Endothelial cell of umbilical vein (primary cell): Measurements from ENCODE around the gene DEFB123. TPM values are rescaled to one million over a fixed set of nuclear protein-coding genes. Genes with fewer than 3 reads are reported as not detected.
"Not testable (repeated sequence)": the region's sequence is repeated elsewhere in the genome, so short reads cannot be mapped to it uniquely, and the experiment has no call there.

Experiments
- BruUV-seq: library from RNA; stranded (reverse); fragments of 400-500 nt; replicated peaks from 2 replicates; lab custom pipeline; 2021; lab: Mats Ljungman, UMichigan
- CTCF ChIA-PET: fragments of 300-600, 350-600 bp; sonication (Branson Sonifier 250); formaldehyde crosslinking; loops from one replicate; lab custom pipeline; 2021; ENCODE audit warnings: antibody characterized with exemption, inconsistent platforms; lab: Charles Lee
- POLR2A ChIA-PET: fragments of 300-600, 350-600 bp; sonication (Branson Sonifier 250); formaldehyde crosslinking; loops from one replicate; lab custom pipeline; 2021; ENCODE audit warnings: antibody characterized with exemption, inconsistent platforms; lab: Charles Lee
- DNase-seq: peaks from one replicate; pipeline ENCODE4 v3.0.0-alpha.2; 2011; ENCODE audit warnings: low read depth, low spot score
- FAIRE-seq: peaks from 2 replicates; lab custom pipeline; 2011; peaks lifted over from hg19 to GRCh38; lab: Jason Lieb, UNC
- H2AFZ ChIP-seq: 2 replicates; pipeline ENCODE4 v1.6.0; 2012; ENCODE audit warnings: low read depth, low read length, control low read depth, inconsistent platforms
- H3K27ac ChIP-seq: 2 replicates; pipeline ENCODE4 v1.5.1; 2011; ENCODE audit warnings: low read depth, mild to moderate bottlenecking, control low read depth, low read length, moderate library complexity; ENCODE audit not compliant: insufficient read depth
- H3K27me3 ChIP-seq, 2 experiments: 2 replicates each; pipeline versions ENCODE4 v1.6.0 to v1.6.1; 2011; ENCODE audit warnings: low read length in 2 of 2, mixed read lengths in 1 of 2; ENCODE audit not compliant: control insufficient read depth in 2 of 2, insufficient read depth in 2 of 2
- H3K36me3 ChIP-seq, 2 experiments: 2 replicates in 1 of 2; 3 replicates in 1 of 2; pipeline ENCODE4 v1.5.1; 2011; ENCODE audit warnings: low read length in 2 of 2, mild to moderate bottlenecking in 1 of 2, moderate library complexity in 1 of 2; ENCODE audit not compliant: control insufficient read depth in 2 of 2, insufficient read depth in 2 of 2; ENCODE audit errors: extremely low read depth in 1 of 2
- H3K4me1 ChIP-seq: 3 replicates; pipeline ENCODE4 v1.5.1; 2011; ENCODE audit warnings: mild to moderate bottlenecking, low read length; ENCODE audit not compliant: control insufficient read depth, insufficient read depth; ENCODE audit errors: extremely low read depth
- H3K4me2 ChIP-seq: 2 replicates; pipeline ENCODE4 v1.6.1; 2011; ENCODE audit warnings: low read length, control low read depth, mixed read lengths; ENCODE audit not compliant: insufficient read depth
- H3K4me3 ChIP-seq, 3 experiments: fragments of 200-600 bp in 1 of 3; sonication (generic), shearing (Covaris generic) in 1 of 3; replicated peaks in 1 of 3; 2 replicates each; pipeline ENCODE4 v1.5.1; 2011 to 2016; ENCODE audit warnings: control low read depth in 3 of 3, low read length in 3 of 3, mild to moderate bottlenecking in 2 of 3, inconsistent platforms in 1 of 3, low read depth in 1 of 3, moderate library complexity in 1 of 3; ENCODE audit not compliant: insufficient read depth in 1 of 3
- H3K79me2 ChIP-seq: 2 replicates; pipeline ENCODE4 v1.6.0; 2012; ENCODE audit warnings: low read length, inconsistent platforms; ENCODE audit not compliant: control insufficient read depth, insufficient read depth
- H3K9ac ChIP-seq: replicated peaks from 2 replicates; pipeline ENCODE3; 2011; ENCODE audit warnings: low read length, control low read depth; ENCODE audit not compliant: insufficient read depth; ENCODE audit errors: extremely low read depth
- H3K9me1 ChIP-seq: replicated peaks from 3 replicates; pipeline ENCODE4 v1.6.0; 2011; ENCODE audit warnings: mild to moderate bottlenecking, low read length; ENCODE audit not compliant: control insufficient read depth, insufficient read depth; ENCODE audit errors: extremely low read depth
- H3K9me3 ChIP-seq: replicated peaks from 2 replicates; pipeline ENCODE4 v1.5.1; 2012; ENCODE audit warnings: low read length, inconsistent platforms; ENCODE audit not compliant: control insufficient read depth, insufficient read depth
- H4K20me1 ChIP-seq: replicated peaks from 2 replicates; pipeline ENCODE3; 2011; ENCODE audit warnings: mild to moderate bottlenecking, low read length; ENCODE audit not compliant: control insufficient read depth, insufficient read depth; ENCODE audit errors: extremely low read depth
- dilution Hi-C: fragments of 300-500 bp; cut with MboI; formaldehyde crosslinking; loops from one replicate; pipeline ENCODE4 v1.15.0; 2019; ENCODE audit warnings: low sequenced_read_pairs; ENCODE audit not compliant: extremely low pct_ligation_motif_present
- intact Hi-C: fragments of 100-400 bp; cut with micrococcal nuclease; formaldehyde crosslinking; loops from one replicate; pipeline ENCODE4 v1.10.0; 2022
- polyA plus RNA-seq, 4 experiments: library from polyadenylated mRNA; depleted of rRNA in 3 of 4; stranded (reverse) in 3 of 4; unstranded in 1 of 4; fragments of >200 nt; gene quantifications; 2 replicates each; pipeline versions ENCODE4 v1.2.1 to v1.2.3, GENCODE V29; 2011 to 2012; ENCODE audit warnings: missing spikeins in 1 of 4
- total RNA-seq: library from RNA; stranded (reverse); gene quantifications from 2 replicates; pipeline ENCODE4 v1.2.3, GENCODE V29; 2021

The DEFB123 gene
- total and polyA plus RNA-seq, 2 donors (not counting 3 experiments of a cell fraction or from before 2014, with no cell fraction given): not detected

- H3K9ac ChIP-seq, H3K9me3 ChIP-seq, BruUV-seq, POLR2A ChIA-PET, H3K36me3 ChIP-seq, DNase-seq, H3K9me1 ChIP-seq, H2AFZ ChIP-seq, H3K4me3 ChIP-seq, dilution Hi-C loops, H3K27me3 ChIP-seq, H3K79me2 ChIP-seq, CTCF ChIA-PET, FAIRE-seq, intact Hi-C loops, H3K4me2 ChIP-seq, H3K4me1 ChIP-seq, H3K27ac ChIP-seq, H4K20me1 ChIP-seq: not testable (repeated sequence)
Measured at GRCh38 chr20:31426891-31427551, 13.4 kb upstream of the DEFB123 start.

- BruUV-seq: not testable (repeated sequence)
Measured at GRCh38 chr20:31427576-31427975, 12.9 kb upstream of the DEFB123 start.

More at GRCh38 chr20:31427576-31427975, 12.9 kb upstream of the DEFB123 start:
- dilution Hi-C loops, H3K27ac ChIP-seq, H3K4me2 ChIP-seq, H3K79me2 ChIP-seq, H3K36me3 ChIP-seq, H4K20me1 ChIP-seq, H2AFZ ChIP-seq, DNase-seq, POLR2A ChIA-PET, CTCF ChIA-PET, FAIRE-seq, intact Hi-C loops, H3K9ac ChIP-seq, H3K27me3 ChIP-seq, H3K9me1 ChIP-seq, H3K4me1 ChIP-seq, H3K4me3 ChIP-seq, H3K9me3 ChIP-seq: not testable (repeated sequence)
